Measurements from ENCODE around the gene LMOD3. TPM values are rescaled to one million over a fixed set of nuclear protein-coding genes. Genes with fewer than 3 reads are reported as not detected.

LMOD3 gene
- total RNA-seq, 1 donor from 2014 or later = not detected

GRCh38 chr3:69087030-69087791 lies 35.2 kb downstream of the LMOD3 start:
- Histone ChIP-seq H3K4me3 (ENCODE audit: low read depth, low read length) (no peak overlapping the region), H3K36me3 (ENCODE audit: control insufficient read depth, insufficient read depth, low read length) (no peaks in the 10 kb centered on the region), H3K27me3 (ENCODE audit: control insufficient read depth, insufficient read depth, low read length) (no peaks in the 10 kb centered on the region)
- no peak for FAIRE-seq
- DNase-seq (ENCODE audit: low read depth) = no peak
- no peak for TF ChIP-seq CTCF (IDR thresholded peaks at IDR 0.05; ENCODE audit: insufficient read depth, low read length, severe bottlenecking)

DNA sequence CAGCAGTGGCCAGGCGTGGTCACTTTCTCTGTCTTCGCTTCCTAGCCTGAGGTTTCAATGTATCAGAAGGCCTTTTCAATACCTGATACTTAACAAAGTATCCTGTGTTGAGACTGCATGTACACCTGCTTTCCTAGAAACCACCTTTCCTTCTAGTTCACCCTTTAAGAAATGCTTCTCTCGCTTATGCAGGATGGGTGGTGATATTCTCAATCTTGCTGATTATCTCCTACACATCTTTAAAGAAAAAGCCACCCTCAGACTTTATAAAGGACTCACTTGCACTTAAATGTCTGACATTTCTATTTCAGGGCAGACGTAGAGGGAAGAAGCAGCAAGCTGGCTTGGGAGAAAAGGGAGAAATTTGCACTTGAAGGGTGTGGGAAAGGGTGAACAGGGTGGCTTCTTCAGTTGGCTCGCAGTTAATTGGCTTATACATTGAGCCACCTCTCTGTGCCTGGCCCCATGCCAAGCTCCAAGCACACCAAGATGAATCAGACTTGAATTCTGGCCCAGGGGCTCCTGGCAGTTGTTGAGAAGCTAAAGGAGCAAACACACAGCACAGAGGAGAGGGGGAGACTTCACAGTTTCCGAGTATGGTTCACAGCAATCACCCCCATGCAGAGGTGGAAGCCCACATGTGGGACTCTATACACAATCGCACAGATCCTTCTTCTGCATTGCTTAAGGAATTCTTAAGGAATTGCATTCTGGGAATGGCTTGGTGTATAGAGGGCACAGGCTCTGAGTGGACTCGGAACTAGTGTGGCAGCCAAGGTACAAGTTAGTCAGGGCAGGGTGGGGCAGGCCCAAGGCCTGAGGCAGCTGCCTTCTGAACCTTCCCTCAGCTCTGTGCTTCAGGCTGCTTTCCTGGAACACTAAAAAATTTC lies 36.3 kb downstream of the LMOD3 start:
- H3K27me3 ChIP-seq (ENCODE audit: control insufficient read depth, insufficient read depth, low read length) = no peaks in the 10 kb centered on the region
- peak; percentile 93 for DNase-seq (ENCODE audit: low read depth)
- no peak for TF ChIP-seq CTCF (IDR thresholded peaks at IDR 0.05; ENCODE audit: insufficient read depth, low read length, severe bottlenecking)
- FAIRE-seq = no peak
- no peaks in the 10 kb centered on the region for H3K36me3 ChIP-seq (ENCODE audit: control insufficient read depth, insufficient read depth, low read length)
- H3K4me3 ChIP-seq (ENCODE audit: low read depth, low read length) = peak overlapping the region; percentile 71

DNA sequence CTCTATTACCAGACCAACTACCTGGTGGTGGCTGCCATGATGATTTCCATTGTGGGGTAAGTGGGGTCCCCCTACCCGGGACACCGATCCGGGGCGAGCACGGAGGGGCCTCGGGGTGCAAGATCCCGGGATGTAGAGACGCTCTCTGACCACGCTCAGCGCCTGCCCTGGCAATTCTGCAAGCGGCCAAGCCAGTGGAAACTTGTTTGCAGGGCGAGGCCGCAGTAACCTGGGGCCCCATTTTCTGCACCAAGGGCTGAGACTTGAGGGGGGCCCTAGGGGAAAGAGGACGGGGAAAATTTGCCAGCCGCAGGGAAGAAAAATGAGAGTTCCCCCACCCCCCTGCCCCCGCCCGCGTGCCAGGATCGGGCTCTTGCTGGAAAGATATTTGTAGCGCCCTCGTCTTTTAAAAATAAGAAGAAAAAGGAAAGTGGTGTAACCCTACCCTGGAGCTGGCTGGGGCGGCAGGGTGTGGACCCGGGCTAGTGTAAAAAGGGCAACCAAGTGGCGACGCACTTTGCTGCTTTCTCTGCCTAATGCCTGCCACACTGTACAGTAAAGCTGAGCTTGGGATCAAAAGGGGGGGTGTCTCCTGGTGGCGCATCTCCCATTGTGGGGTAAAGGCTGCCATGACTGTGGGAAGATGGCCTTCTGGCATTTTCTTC lies 37.1 kb downstream of the LMOD3 start:
- DNase-seq (ENCODE audit: low read depth) (no peak), FAIRE-seq (no peak)
- no peaks in the 10 kb centered on the region for H3K27me3 ChIP-seq (ENCODE audit: control insufficient read depth, insufficient read depth, low read length)
- peak overlapping the region; percentile 71 for H3K4me3 ChIP-seq (ENCODE audit: low read depth, low read length)
- TF ChIP-seq CTCF (IDR thresholded peaks at IDR 0.05; ENCODE audit: insufficient read depth, low read length, severe bottlenecking) = no peak
- H3K36me3 ChIP-seq (ENCODE audit: control insufficient read depth, insufficient read depth, low read length) = no peaks in the 10 kb centered on the region

DNA sequence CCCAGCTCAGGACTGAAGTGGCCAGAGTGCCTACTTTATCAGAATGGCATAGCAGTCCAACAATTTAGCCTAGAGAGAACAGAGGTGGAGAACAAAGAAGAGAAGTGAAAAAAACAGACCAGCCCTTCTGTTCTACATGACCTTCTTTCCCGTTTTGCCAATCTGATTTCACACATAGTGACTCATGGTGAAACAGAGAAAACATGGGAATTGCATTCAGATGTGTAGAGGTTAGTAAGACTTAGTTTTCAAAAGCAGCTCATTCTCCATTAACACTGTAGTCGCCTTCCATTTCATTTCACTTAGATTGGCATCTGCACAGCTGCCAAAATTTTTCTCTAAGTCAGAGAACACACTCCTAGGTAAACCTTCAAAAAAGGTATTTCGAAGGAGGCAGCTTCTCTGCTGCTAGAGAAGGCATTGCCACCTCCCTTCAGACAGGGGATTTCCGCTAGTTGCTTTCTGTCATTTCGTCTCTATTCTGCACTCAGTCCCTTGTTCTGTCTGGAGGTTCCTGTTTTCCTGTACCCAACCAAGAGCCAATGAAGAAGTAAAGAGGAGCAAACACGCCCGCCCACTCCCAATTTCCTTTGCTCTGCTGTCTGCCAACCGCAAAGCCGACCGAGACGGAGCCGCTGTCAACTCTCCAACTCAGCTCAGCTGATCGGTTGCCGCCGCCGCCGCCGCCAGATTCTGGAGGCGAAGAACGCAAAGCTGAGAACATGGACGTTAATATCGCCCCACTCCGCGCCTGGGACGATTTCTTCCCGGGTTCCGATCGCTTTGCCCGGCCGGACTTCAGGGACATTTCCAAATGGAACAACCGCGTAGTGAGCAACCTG lies 37.8 kb downstream of the LMOD3 start, which contains the start of gene ARL6IP5:
ARL6IP5 (plus strand) TSS at position 612 of the 842 bp plus-strand sequence; CDS start at position 723, 111 bp downstream.
- DNase-seq (ENCODE audit: low read depth) = peak; percentile 95
- Histone ChIP-seq H3K36me3 (ENCODE audit: control insufficient read depth, insufficient read depth, low read length) (no peaks in the 10 kb centered on the region), H3K4me3 (ENCODE audit: low read depth, low read length) (peak within 1 kb of the TSS; percentile 71), H3K27me3 (ENCODE audit: control insufficient read depth, insufficient read depth, low read length) (no peaks in the 10 kb centered on the region)
- FAIRE-seq = no peak
- TF ChIP-seq CTCF (IDR thresholded peaks at IDR 0.05; ENCODE audit: insufficient read depth, low read length, severe bottlenecking) = no peak

GRCh38 chr3:69082805-69083204 lies 39.6 kb downstream of the LMOD3 start:
- Histone ChIP-seq H3K27me3 (ENCODE audit: control insufficient read depth, insufficient read depth, low read length) (no peaks in the 10 kb centered on the region), H3K4me3 (ENCODE audit: low read depth, low read length) (no peak overlapping the region), H3K36me3 (ENCODE audit: control insufficient read depth, insufficient read depth, low read length) (no peaks in the 10 kb centered on the region)
- TF ChIP-seq CTCF (IDR thresholded peaks at IDR 0.05; ENCODE audit: insufficient read depth, low read length, severe bottlenecking) = no peak
- DNase-seq (ENCODE audit: low read depth) = peak; percentile 71
- no peak for FAIRE-seq
